Ishikawa (cell line): ENCODE measurements around the gene LTBP3.

Source experiments
- CEBPB ChIP-seq: IDR thresholded peaks from 2 replicates; pipeline ENCODE4 v1.6.1; 2012
- CREB1 ChIP-seq: IDR thresholded peaks from 2 replicates; pipeline ENCODE4 v1.6.1; 2012; ENCODE audit warnings: low read depth
- EGR1 ChIP-seq: IDR thresholded peaks from 2 replicates; pipeline ENCODE4 v1.6.1; 2012
- EP300 ChIP-seq: IDR thresholded peaks from 2 replicates; pipeline ENCODE4 v1.6.1; 2012; ENCODE audit warnings: borderline replicate concordance
- FOXM1 ChIP-seq: IDR thresholded peaks from 2 replicates; pipeline ENCODE4 v1.6.1; 2012; ENCODE audit warnings: low read depth, borderline replicate concordance
- NFIC ChIP-seq: IDR thresholded peaks from 2 replicates; pipeline ENCODE4 v1.6.1; 2012
- RAD21 ChIP-seq: IDR thresholded peaks from 2 replicates; pipeline ENCODE4 v1.6.1; 2012; ENCODE audit warnings: low read depth
- TAF1 ChIP-seq: IDR thresholded peaks from 2 replicates; pipeline ENCODE4 v1.6.1; 2012; ENCODE audit warnings: low read depth, mild to moderate bottlenecking
- TCF12 ChIP-seq: IDR thresholded peaks from 2 replicates; pipeline ENCODE4 v1.6.1; 2012; ENCODE audit warnings: low read depth
- TEAD4 ChIP-seq: IDR thresholded peaks from 2 replicates; pipeline ENCODE4 v1.6.1; 2012
- YY1 ChIP-seq: IDR thresholded peaks from 2 replicates; pipeline ENCODE4 v1.6.1; 2012; ENCODE audit warnings: low read depth
- ZBTB7A ChIP-seq: IDR thresholded peaks from 2 replicates; pipeline ENCODE4 v1.6.1; 2012; ENCODE audit warnings: low read depth
- TF ChIP-seq, protein P1 (sequence below): IDR thresholded peaks from 2 replicates; pipeline ENCODE4 v1.6.1; 2012
- TF ChIP-seq, protein P2 (sequence below): IDR thresholded peaks from 2 replicates; pipeline ENCODE4 v1.6.1; 2012
- TF ChIP-seq, protein P3 (sequence below): IDR thresholded peaks from 2 replicates; pipeline ENCODE4 v1.6.1; 2012; ENCODE audit warnings: low read depth, mild to moderate bottlenecking

The LTBP3 gene

DNA sequence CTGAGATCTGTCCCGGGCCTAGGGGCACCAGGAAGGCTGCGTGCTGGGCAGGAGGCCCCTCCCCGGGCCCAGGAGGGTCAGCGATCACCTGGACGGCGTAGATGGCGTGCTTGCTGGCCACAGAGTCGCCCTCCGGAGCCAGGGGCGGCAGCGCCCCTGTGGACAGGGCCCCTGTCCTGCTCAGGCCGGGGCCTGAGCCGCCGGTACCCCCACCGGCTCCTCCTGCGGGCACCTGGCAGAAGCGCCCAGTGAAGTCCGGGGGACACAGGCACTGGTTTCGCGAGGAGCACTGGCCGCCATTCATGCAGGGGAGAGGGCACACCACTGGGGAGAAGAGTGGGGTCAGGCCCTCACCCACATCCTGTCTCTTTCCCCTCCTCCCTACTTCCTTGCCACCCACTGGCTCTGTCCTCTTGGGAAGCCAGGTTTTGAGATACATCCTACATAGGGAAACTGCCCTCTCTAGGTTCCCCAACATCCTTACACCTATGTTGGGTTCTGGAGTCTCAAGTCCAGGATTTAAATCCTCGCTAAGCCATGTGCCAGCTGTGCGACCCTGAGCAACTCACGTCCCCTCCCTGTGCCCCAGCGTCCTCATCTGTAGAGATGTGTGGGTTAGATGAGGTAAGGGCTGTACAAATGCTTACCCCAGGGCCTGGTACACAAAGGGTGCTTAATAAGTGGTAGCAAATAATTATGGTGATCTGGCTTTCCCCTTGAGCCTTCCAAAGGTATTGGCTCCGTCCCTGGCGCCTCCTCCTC is 3.9 kb downstream of the LTBP3 start:
- TF ChIP-seq CREB1 (no peak), EGR1 (no peak), TCF12 (no peak), YY1 (no peak), NFIC (no peak), TEAD4 (no peak), ZBTB7A (no peak), FOXM1 (no peak), TAF1 (no peak), CEBPB (no peak), EP300 (no peak), RAD21 (no peak)
- TF ChIP-seq, protein P1, sequence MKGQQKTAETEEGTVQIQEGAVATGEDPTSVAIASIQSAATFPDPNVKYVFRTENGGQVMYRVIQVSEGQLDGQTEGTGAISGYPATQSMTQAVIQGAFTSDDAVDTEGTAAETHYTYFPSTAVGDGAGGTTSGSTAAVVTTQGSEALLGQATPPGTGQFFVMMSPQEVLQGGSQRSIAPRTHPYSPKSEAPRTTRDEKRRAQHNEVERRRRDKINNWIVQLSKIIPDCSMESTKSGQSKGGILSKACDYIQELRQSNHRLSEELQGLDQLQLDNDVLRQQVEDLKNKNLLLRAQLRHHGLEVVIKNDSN = no peak
- TF ChIP-seq, protein P2, sequence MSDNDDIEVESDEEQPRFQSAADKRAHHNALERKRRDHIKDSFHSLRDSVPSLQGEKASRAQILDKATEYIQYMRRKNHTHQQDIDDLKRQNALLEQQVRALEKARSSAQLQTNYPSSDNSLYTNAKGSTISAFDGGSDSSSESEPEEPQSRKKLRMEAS = no peak
- TF ChIP-seq, protein P3, sequence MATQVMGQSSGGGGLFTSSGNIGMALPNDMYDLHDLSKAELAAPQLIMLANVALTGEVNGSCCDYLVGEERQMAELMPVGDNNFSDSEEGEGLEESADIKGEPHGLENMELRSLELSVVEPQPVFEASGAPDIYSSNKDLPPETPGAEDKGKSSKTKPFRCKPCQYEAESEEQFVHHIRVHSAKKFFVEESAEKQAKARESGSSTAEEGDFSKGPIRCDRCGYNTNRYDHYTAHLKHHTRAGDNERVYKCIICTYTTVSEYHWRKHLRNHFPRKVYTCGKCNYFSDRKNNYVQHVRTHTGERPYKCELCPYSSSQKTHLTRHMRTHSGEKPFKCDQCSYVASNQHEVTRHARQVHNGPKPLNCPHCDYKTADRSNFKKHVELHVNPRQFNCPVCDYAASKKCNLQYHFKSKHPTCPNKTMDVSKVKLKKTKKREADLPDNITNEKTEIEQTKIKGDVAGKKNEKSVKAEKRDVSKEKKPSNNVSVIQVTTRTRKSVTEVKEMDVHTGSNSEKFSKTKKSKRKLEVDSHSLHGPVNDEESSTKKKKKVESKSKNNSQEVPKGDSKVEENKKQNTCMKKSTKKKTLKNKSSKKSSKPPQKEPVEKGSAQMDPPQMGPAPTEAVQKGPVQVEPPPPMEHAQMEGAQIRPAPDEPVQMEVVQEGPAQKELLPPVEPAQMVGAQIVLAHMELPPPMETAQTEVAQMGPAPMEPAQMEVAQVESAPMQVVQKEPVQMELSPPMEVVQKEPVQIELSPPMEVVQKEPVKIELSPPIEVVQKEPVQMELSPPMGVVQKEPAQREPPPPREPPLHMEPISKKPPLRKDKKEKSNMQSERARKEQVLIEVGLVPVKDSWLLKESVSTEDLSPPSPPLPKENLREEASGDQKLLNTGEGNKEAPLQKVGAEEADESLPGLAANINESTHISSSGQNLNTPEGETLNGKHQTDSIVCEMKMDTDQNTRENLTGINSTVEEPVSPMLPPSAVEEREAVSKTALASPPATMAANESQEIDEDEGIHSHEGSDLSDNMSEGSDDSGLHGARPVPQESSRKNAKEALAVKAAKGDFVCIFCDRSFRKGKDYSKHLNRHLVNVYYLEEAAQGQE = no peak

DNA sequence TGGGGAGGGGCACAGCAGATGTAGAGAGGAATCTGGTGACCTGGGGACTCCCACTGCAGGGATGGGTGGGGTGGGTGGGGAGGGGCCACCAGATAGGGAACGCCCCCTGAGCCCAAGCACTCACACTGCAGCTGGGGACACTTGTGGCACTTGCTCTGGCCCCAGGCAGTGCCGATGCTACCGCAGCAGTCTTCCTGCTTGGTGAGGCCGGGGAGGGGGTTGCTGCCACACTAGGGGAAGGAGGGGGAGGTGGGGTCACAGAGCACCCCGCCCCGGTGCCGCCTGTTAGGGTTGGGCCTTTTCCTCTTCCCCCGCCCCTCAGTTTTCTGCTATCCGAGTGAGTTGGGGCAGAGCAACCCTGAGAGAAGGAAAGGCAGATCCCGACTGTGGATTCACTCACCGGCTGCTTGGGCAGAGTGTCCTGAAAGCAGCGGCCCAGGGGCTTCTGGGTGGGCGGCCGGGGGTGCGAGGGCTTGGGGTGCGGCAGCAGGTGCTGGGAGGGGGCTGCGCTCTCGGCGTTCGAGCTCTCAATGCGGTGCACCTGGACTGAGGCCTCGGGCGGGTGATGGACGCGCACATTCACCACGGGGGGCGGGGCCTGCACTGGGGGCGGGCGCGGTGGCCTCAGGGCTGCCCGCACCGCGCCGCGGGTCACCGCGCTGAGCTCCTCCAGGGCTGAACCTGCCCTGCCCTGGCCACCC is 4.7 kb downstream of the LTBP3 start:
- TF ChIP-seq, protein P2 = no peak
- TF ChIP-seq CREB1 = no peak
- TF ChIP-seq, protein P3 = no peak

DNA sequence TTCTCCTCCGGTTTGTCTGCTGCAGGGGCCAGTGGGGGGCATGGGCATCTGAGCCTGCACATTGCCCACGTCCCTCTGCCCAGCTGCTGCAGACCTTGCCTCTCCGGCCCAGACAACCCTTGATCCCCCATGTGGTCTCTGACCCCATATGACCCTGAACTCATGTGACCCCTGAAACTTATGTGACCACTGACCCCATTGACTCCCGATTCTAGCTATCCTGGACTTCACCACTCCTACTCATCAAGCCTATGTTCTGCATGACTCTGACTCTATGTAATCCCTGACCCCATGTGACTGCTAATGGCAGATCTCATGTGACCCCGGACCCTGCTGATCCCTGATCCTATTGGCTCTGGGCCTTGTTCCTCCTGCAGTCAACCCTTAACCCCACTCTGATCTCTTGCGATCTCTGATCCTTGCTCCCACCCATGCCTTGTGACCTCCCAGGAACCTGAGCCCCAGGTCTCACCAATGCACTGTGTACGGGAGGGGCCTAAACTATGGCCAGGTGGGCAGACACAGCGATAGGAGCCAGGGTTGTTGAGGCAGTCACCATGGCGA is 5.7 kb downstream of the LTBP3 start:
- TF ChIP-seq, protein P1 = peak; percentile 56; the same call in 1 of the 2 replicates
- no peak for TF ChIP-seq EGR1

DNA sequence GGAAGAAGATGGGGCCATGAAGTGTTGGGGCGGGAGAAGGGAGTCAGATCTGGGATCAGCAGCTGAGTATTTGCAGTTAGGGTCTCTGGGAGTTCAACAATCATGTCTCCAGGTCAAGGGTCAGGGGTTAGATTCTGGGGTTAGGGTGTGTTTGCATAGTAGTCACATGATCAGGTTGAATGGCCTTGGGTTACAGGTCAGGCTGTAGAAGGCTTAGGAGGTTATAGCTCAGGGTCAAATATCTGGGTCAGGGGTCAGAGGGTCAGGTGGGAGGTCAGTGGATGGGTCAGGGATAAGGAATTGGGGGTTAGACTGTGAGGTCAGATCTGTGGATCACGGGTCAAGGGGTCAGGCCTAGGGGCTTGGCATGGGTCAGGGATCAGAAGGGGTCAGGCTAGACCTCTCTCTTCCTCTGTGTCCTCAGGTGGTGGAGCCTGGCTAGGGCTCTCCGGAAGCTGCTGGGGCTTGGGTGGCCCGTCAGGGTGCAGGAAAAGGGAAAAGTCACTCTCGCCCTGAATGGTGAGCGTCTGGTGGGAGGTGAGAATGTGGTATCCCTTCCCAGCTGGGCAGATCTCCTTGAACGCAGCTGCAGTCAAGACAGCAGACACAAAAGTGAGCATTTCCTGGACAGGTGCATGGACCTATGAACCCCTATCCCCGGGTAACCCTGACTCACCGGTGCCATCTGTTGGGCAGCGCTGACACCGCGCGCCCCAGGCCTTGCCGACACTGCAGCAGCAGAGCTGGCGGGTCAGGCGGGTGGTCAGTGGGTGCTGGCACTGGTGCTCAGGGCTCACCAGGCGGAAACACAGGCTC is 6.4 kb downstream of the LTBP3 start:
- TF ChIP-seq, protein P2 = no peak
- TF ChIP-seq RAD21 = peak; percentile 58

DNA sequence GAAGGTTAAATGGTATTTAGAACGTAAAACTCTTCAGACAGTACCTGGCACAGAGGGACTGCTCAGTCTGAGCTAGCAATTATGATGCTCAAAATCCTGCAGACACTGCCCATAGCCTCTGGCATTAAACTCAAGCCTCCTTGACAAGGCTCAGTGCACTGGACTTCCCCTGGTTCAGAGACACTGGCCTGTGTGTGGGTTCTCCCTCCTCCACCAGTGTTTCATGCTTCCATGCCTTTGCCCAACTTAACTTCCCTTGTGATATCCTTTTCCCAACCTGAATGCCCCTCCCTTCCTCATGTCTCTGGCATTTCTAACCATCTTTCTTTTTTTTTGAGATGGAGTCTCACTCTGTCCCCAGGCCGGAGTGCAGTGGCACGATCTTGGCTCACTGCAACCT is 9.1 kb downstream of the LTBP3 start:
- TF ChIP-seq, protein P2 = no peak
- TF ChIP-seq EGR1 = no peak
- no peak for TF ChIP-seq TEAD4
- no peak for TF ChIP-seq CREB1
- TF ChIP-seq TCF12 = no peak
- TF ChIP-seq EP300 = no peak
- no peak for TF ChIP-seq YY1
- TF ChIP-seq ZBTB7A = no peak
- TF ChIP-seq FOXM1 = no peak
- TF ChIP-seq NFIC = no peak
- TF ChIP-seq RAD21 = no peak
- no peak for TF ChIP-seq CEBPB
- TF ChIP-seq, protein P1 = no peak
- no peak for TF ChIP-seq TAF1
- TF ChIP-seq, protein P3 = no peak
